HG02763 (cell line): ENCODE measurements around the gene ARPC5.

Experiments used
- ATAC-seq: cut with Tn5 transposase; IDR thresholded peaks from one replicate; pipeline ENCODE4 v1.9.1; 2021; ENCODE audit warnings: mild to moderate bottlenecking, moderate library complexity; ENCODE audit not compliant: unreplicated experiment

ARPC5 gene

DNA sequence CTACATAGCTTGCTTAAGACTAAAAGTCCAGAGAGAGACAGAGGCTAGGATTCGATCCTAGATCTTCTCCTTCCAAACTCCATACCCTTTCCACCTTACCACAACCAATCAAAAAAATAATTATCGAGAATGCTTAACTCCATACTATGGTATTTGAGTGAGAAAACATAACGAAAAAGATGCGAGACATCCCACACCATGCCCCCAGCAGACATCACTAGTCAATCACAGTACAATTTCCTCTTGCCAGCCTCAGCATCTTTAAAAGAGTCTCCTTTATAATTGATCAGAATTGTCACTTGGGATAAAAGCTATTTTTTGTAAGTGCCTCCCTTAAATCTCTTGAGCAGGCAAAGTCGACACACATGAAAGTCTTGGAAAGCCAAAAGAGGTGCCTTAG is 46.2 kb downstream of the ARPC5 start:
- ATAC-seq: no peak

DNA sequence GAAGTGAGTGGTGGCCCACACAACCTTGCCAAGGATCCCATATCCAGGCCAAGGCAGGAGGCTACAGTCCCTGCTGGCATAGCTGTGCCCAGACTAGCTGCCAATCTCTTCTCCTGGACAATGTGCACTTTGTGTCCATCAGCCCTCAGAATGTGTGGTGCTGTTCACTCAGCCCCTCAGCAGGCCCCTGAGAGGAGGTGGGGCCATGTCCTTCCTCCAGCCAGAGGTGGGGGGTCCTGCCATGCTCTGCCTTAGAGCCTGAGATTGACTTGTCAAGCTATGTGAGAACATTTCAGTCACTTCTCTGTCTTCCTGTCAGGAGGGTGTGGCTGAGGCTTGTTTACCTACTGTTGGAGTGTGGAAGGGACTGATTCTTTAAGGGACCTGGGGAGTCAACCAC is 46.8 kb downstream of the ARPC5 start:
- ATAC-seq: no peak

DNA sequence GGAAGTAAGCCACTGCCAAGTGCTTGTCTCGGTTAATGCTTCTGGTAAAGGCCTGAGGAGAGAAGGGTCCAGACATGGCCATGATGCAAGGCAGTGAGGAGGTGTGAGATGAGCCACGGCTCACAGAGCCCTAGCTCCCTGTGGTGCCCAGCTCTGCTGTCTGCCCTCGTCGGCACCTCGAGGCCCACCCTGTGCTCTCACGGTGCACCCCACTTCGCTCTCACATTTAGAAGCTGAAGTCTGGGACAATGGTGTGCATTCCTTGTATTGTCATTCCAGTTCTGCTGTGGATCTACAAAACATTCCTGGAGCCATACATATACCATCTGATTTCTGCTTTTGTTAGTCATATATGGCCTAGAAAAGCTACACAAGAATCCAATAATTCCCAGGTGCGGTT is 48.7 kb downstream of the ARPC5 start:
- ATAC-seq: no peak

DNA sequence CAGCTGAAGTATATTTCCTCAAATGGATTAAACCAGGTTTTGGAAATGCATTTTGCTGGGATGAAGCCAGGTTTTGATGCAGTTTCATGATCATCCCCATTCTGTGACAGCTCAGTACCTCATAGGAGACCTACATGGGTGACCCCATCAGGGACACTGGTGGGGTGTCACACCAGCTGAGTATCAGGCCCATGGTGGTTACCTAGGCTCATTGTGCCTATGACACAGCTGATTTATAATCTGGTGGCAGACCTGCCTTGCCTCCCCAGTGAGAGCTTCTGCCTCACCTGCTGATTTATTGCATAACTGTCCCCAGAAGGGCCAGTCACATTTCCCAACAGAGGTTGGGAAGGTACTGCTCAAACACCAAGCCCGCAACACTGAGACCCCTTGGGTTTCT is 49.1 kb downstream of the ARPC5 start:
- ATAC-seq: no peak

DNA sequence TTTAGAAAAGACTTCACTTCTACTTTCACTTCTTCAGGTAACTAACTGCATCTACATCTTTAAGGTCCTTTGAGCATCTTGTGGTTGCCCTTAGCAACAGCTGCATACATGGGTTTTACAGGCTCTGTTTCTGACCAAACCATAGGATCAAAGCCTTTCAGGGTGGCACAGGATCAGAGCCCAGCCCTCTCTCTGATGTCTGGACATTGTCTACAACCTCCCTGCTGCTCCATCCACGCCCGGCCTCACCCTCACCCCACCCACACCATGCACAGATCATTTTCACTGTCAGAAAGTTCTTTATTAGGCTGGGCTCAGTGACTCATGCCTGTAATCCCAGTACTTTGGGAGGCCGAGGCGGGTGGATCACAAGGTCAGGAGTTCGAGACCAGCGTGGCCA is 50.5 kb downstream of the ARPC5 start:
- ATAC-seq: no peak

DNA sequence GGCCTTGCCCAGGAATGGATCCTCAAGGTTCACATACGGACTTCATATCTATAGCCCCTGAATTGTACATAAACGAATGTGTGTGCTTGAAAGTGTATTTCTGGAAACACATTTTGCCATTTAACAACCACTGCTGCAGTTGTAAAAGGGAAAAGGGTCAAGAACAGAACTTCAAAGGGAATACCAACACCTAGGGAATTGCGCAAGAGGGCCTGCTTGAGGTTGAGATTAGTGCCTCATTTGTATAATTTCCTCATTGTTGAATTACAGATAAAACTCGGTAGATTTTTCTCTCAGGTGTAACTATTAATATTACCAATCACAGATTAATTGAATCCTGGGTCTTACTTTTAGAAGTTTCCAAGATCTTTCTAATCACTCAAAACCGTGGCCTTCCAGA is 51.4 kb downstream of the ARPC5 start:
- no peak for ATAC-seq

DNA sequence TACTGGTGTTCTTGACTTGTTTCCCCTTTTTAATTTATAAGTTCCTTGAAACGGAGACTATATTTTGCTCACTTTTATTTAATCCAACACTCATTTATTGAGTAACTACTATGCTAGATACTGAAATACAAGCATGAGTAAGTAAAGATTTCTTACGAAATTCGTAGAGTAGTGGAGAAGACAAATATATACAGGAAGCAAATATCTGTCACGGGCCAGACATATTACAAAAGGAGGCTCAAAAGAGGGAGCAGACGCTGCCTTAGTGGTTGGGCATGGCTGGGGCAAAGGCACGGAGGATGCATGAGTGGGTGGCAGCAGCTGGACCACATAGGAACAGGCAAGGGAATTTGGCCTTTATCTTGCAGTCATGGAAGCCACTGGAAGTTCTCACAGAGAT is 52.1 kb downstream of the ARPC5 start:
- ATAC-seq: no peak

DNA sequence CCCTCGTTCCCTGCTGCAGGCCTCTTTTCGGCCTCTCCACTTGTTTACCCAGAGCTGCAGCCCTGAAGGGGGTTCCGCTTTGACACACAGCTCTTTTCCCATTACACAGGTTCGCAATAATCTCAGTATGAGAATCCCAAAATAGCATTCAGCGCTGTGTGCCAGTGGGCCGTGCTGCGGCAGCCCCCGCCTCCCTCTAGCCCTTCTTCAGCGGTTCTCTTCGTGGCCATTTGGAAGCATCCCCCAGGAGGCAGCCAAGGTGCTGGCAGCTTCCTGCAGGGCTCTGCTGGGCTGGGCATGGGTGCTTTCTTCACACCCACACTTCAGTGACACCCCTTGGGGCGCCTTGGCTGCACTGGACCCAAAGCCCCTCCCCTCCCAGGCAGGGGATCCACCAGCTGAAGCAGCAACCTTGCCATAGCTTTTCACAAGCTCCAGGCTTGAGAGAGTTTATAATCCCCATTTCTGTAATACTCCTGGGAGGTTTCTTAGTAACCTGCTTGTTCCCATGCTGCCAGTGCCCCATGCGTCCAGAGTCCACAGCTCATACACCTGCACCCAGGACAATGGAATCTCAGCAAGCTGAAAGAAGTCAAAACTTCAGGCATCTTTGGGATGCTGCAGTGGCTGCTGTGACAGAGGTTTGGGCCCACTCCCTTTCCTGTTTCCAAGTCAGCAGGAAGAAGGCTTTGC is 53.4 kb downstream of the ARPC5 start:
- no peak for ATAC-seq

DNA sequence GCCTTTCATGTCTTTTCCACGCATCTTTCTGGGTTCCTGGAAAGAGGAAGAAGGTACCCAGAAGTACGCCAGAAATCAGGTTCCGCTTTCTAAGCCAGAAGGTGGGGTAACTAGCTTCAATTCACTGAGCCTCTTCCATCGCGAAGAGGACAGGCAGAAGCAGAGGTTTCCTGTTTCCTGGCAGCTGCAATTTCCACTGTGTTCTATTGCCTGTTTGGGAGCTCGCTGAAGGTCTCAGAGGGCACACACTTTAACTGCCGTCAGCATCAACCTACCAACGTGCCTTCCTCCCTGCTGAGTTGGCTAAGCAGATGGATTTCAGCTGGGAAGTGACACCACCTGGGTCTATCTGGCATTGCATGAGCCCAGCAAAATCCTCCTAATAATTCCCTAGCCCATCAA is 55.3 kb downstream of the ARPC5 start:
- ATAC-seq: no peak

DNA sequence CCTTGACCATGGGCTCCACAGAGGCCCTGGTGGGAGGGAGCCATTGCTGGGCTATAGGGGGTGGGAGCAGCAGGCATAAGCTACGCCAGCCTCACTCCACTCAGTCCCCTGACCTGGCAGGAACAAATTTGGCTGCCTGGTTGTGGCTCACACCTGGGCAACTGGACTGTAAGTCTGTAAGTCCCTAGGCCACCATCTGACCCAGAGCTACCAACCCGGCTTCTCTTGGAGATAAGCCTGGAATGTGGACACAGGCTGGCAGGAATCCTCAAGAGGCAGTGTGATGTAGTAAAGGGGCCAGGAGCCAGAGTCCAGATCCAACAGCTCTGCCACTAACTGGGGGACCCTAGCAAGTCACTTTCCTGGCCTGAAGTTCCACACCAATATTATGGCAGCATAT is 56.7 kb downstream of the ARPC5 start:
- no peak for ATAC-seq

DNA sequence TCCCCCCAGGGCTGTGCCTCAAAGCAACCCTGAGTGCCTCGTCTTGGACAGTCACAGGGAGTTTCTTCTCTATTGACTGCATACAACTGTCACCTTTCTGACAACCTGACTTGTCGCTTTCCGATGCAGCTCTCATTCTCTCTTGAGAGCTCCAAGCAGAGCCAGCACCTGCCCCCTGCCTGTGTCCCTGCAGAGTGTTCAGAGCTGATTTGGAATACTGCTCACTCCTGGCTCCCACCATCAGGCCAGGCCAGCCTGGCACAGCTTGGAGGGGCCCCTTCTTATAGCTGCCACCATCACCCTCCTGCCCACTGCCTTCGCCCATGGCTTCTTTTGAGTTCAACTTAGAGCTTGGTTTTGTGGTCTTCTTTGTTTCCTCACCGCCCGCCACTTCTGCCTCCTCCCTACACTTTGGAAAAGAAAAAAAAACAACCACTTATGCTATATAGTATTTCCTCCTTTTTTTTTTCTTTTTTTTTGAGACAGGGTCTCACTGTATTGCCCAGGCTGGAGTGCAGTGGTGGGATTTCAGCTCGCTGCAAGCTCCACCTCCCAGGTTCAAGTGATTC is 57.6 kb downstream of the ARPC5 start:
- no peak for ATAC-seq

DNA sequence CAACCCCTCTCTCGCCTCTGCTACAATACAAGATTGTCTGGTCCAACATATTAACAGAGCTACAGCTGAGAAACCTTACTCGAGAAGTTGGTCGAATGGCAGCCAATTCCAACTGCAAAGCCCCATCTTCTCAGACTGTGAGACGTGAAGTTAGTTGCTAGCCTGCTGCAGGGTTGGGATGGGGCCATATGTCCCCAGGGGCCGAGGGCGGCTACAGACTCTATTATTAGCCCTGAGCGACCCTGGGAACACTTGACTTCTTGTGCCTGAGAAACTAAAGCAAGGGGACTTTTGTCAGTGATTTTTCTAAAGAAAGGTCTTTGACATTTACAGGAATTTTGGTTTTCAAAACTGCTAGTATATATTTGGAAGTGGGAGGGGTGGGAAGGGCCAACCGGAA is 59.0 kb downstream of the ARPC5 start:
- ATAC-seq: no peak

DNA sequence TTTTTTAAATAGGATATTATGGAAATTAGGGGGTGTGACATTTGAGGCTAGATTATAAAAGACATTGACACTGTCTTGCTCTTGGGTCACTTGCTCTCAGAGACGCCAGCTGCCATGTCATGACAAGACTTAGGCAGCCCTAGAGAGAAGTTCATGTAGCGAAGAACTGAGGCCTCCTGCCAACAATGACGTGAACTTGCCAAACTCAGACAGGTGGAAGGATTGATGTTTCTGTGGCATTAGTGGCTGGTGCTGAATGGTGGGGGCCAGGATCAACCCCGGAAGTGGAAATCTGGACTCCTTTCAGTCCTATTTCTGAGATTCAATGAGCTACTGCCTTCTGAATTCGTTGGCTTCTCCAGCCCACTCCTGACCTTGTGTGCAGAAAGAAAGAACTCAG is 60.0 kb downstream of the ARPC5 start:
- no peak for ATAC-seq

DNA sequence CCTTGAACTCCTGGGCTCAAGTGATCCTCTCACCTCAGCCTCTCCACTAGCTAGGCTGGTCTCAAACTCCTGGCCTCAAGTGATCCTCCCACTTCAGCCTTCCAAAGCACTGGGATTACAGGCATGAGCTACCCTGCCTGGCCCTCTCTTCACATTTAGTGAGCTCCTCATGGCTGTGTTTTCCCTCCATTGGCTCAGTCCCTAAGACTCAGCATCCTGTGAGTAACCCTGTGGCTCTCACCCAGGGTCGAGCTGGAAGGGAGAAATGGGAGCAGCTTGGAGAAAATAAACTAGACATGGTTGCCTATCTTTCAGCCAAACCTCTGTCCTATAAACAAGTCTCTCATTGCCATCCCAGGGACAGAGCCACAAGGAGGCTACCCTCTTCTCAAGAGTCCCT is 62.9 kb downstream of the ARPC5 start:
- no peak for ATAC-seq

DNA sequence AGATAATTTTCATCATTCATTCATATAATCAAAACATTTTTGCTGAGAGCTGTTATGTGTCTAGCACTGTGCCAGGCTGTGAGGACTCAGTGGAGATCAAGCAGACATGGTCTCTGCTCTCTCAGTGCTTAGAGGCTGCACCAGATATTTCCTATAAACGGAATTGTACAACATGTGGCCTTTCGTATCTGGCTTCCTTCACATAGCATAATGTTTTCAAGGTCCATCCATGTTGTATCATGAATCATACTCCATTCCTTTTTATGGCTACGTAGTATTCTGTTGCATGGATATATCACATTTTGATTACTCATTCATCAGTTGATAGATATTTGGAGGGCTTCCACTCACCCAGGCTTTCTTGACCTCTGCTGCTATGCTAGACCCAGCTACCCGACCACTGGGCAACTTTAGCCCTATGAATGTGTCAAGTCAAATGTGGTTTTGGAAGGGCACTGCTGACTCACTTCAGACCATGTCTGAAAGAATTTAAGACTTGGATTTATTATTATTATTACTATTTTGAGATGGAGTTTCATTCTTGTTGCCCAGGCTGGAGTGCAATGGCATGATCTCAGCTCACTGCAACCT is 63.8 kb downstream of the ARPC5 start:
- ATAC-seq: no peak
